ENCODE data around the gene TTC38.

The TTC38 gene

DNA sequence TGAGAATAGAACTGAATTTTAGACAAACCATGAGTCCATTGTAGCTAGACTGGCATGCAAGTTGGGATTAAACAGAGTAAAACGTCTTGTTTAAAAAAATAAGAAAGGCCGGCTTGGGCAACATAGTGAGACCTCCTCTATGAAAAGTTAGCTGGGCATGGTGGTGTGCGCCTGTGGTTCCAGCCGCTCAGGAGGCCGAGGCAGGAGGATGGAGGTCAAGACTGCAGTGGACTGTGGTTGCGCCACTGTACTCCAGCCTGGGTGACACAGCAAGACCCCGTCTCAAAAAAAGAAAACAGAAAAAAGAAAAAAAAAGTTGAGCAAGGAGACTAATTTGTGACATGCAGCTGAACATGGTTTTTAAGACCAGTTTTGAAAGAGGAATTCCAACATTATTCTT, 41.2 kb upstream of the TTC38 start:
- TF ChIP-seq, protein P1, sequence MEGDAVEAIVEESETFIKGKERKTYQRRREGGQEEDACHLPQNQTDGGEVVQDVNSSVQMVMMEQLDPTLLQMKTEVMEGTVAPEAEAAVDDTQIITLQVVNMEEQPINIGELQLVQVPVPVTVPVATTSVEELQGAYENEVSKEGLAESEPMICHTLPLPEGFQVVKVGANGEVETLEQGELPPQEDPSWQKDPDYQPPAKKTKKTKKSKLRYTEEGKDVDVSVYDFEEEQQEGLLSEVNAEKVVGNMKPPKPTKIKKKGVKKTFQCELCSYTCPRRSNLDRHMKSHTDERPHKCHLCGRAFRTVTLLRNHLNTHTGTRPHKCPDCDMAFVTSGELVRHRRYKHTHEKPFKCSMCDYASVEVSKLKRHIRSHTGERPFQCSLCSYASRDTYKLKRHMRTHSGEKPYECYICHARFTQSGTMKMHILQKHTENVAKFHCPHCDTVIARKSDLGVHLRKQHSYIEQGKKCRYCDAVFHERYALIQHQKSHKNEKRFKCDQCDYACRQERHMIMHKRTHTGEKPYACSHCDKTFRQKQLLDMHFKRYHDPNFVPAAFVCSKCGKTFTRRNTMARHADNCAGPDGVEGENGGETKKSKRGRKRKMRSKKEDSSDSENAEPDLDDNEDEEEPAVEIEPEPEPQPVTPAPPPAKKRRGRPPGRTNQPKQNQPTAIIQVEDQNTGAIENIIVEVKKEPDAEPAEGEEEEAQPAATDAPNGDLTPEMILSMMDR (IDR thresholded peaks at IDR 0.05; ENCODE audit: extremely low read depth, insufficient read depth, missing control alignments) = no peak
- no peak for DNase-seq (ENCODE audit: low spot score)
- in situ Hi-C loops (cut with MboI; ENCODE audit: low pct_unique_long_range_greater_than_20kb, low sequenced_read_pairs, unreplicated experiment) = no loop called here

DNA sequence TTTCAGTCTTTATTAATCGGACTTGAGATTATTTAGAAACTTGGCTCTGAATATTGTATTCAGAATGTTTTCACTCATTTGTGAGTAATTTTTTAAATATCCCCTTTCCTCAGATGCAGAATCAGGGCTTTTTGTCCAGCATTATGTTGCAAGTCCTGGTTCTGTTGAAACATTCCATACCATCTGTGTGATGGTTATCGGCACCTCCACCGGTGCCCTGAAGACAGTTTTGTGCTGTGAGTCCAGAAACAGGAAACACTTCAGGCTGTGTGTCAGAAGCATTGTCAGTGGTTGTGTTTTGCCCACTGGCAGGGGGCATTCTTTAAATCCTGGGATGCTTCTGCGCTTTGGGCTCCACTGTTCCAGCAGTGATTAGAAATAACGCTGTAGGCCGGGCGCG, 38.1 kb upstream of the TTC38 start:
- TF ChIP-seq, protein P1 (IDR thresholded peaks at IDR 0.05; ENCODE audit: extremely low read depth, insufficient read depth, missing control alignments) = no peak
- in situ Hi-C loops (cut with MboI; ENCODE audit: low pct_unique_long_range_greater_than_20kb, low sequenced_read_pairs, unreplicated experiment) = no loop called here
- no peak for DNase-seq (ENCODE audit: low spot score)

DNA sequence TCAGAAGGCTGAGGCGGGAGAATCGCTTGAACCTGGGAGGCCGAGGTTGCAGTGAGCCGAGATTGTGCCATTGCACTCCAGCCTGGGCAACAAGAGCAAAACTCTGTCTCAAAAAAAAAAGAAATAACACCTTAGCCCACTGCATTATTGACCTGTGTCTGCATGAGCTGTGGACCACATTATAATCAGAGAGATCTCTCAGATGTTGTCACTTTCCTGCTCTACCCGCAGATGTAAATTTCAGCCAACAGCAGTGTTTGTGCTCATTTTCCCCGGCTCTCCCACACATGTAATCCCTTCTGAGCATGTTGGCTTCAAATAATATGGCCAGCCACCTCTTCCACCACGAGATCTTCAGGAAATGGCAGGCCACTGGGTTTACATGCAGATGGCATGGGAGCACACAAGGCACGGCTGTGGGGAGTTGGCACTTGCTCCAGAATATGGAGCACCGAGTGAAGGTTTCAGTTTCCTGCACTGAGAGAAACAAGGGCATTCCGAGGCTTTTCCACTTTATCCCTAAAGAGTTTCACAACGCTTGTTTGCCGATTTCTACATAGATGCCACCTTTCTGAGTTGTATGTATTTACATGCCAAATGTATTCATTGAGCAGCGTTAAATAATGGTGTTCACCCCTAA, 37.4 kb upstream of the TTC38 start:
- in situ Hi-C loops (cut with MboI; ENCODE audit: low pct_unique_long_range_greater_than_20kb, low sequenced_read_pairs, unreplicated experiment) = no loop called here
- TF ChIP-seq, protein P1 (IDR thresholded peaks at IDR 0.05; ENCODE audit: extremely low read depth, insufficient read depth, missing control alignments) = no peak
- no peak for DNase-seq (ENCODE audit: low spot score)

DNA sequence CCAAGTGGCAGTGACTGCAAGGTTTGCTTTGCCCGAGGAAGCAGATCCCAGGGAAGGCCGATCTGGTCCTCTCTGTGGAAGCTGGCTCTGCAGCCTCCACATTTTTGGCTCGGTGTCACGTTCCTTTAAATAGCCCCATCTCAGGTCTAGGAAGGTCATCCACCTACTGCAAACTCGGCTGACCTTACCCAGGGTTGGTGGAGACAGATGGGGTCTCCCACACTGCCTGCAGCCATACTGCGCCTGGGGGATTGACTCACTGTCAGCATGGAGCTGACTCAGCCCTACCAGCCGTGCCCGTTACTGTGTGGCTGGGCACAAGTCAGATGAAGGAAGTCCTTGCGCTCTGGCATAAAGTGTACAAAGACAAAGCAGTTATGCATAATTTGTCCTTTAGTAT, 34.6 kb upstream of the TTC38 start:
- DNase-seq (ENCODE audit: low spot score) = no peak
- in situ Hi-C loops (cut with MboI; ENCODE audit: low pct_unique_long_range_greater_than_20kb, low sequenced_read_pairs, unreplicated experiment) = no loop called here
- TF ChIP-seq, protein P1 (IDR thresholded peaks at IDR 0.05; ENCODE audit: extremely low read depth, insufficient read depth, missing control alignments) = no peak

DNA sequence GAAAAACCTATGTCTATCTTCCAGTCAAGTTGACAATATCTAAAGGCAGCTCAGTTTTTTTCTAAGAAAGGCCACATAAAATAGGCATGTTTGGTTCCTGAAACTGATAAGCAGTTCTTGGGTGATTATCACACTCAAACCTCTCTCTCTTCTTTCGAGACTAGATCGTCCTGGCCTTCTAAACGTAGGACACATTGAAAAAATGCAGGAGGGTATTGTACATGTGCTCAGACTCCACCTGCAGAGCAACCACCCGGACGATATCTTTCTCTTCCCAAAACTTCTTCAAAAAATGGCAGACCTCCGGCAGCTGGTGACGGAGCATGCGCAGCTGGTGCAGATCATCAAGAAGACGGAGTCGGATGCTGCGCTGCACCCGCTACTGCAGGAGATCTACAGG, 32.8 kb upstream of the TTC38 start:
- TF ChIP-seq, protein P1 (IDR thresholded peaks at IDR 0.05; ENCODE audit: extremely low read depth, insufficient read depth, missing control alignments) = no peak
- DNase-seq (ENCODE audit: low spot score) = no peak
- in situ Hi-C loops (cut with MboI; ENCODE audit: low pct_unique_long_range_greater_than_20kb, low sequenced_read_pairs, unreplicated experiment) = no loop called here

DNA sequence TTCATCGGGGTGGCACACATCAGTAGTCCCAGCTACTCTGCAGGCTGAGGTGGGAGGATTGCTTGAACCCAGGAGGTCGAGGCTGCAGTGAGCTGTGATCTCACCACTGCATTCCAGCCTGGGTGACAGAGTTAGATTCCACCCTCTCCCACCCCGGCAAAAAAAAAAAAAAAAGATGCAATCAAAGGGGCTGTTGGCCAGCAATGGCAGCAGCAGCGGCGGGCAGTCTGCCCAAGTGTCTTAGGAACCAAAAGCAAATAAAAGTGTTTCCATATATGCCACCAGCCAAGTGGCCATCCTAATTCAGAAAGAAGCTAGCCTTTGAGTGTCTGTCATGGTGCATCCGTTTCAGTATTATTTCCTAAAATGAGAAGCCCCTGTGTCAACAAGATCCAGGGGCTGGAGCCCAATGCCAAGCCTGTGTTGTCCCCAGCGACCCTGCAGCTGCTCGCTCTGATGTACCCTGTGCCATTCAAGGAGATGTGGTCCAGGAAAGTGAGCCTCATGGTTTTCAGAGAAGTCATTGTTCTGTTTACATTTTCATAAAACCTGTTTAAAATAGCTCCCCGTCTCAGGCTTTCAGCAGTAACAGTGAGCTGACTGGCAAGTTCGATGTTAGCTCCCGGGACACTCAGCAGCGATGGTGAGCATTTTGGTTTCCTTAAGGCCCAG, 30.2 kb upstream of the TTC38 start:
- DNase-seq (ENCODE audit: low spot score) = no peak
- in situ Hi-C loops (cut with MboI; ENCODE audit: low pct_unique_long_range_greater_than_20kb, low sequenced_read_pairs, unreplicated experiment) = no loop called here

More for the DNA sequence above, 30.2 kb upstream of the TTC38 start:
- TF ChIP-seq, protein P1 (IDR thresholded peaks at IDR 0.05; ENCODE audit: extremely low read depth, insufficient read depth, missing control alignments) = no peak

Measured in GM13977 (cell line).